HepG2 (cell line): Measurements from ENCODE around the gene KIF2C. TPM values are rescaled to one million over a fixed set of nuclear protein-coding genes. Genes with fewer than 3 reads are reported as not detected.

Experiments
- ATF7-NPFF ChIP-seq: sonication (generic); formaldehyde crosslinking; IDR thresholded peaks from 2 replicates; pipeline ENCODE4 v1.8.1; 2023; ENCODE audit warnings: mild to moderate bottlenecking, low read depth, missing genetic modification reagents, moderate library complexity
- BCL3 ChIP-seq: sonication (generic); formaldehyde crosslinking; IDR thresholded peaks from 2 replicates; pipeline ENCODE4 v1.5.1; 2020; ENCODE audit warnings: mild to moderate bottlenecking, missing genetic modification reagents, moderate library complexity
- BRD4 ChIP-seq: sonication (generic); formaldehyde crosslinking; IDR thresholded peaks from 2 replicates; pipeline ENCODE4 v1.4.0; 2020; ENCODE audit warnings: missing genetic modification reagents
- CAMTA2 ChIP-seq: sonication (generic); formaldehyde crosslinking; IDR thresholded peaks from 2 replicates; pipeline ENCODE4 v1.4.0; 2020; ENCODE audit warnings: mild to moderate bottlenecking, missing genetic modification reagents, borderline replicate concordance
- DNMT3B ChIP-seq: conservative IDR thresholded peaks from 2 replicates; pipeline ENCODE4 v1.6.1; 2016; ENCODE audit warnings: missing biosample characterization, control low read depth
- GLMP ChIP-seq: sonication (generic); formaldehyde crosslinking; IDR thresholded peaks from 2 replicates; pipeline ENCODE4 v1.9.0; 2021; ENCODE audit warnings: missing genetic modification reagents, mild to moderate bottlenecking, borderline replicate concordance
- HMG20A ChIP-seq: IDR thresholded peaks from 2 replicates; pipeline ENCODE4 v1.6.1; 2016; ENCODE audit warnings: borderline replicate concordance
- KLF15 ChIP-seq: sonication (generic); formaldehyde crosslinking; IDR thresholded peaks from 2 replicates; pipeline ENCODE4 v1.8.1; 2023; ENCODE audit warnings: borderline replicate concordance, mild to moderate bottlenecking, inconsistent platforms, missing genetic modification reagents, mixed read lengths
- MLLT10 ChIP-seq: sonication (generic); formaldehyde crosslinking; IDR thresholded peaks from 2 replicates; pipeline ENCODE4 v1.4.0; 2020; ENCODE audit warnings: missing genetic modification reagents
- RBAK ChIP-seq: sonication (generic); formaldehyde crosslinking; IDR thresholded peaks from 2 replicates; pipeline ENCODE4 v1.5.1; 2020; ENCODE audit warnings: mild to moderate bottlenecking, missing genetic modification reagents
- RELA ChIP-seq: sonication (generic); formaldehyde crosslinking; IDR thresholded peaks from 2 replicates; pipeline ENCODE4 v1.4.0; 2020; ENCODE audit warnings: missing genetic modification reagents
- SNAPC5 ChIP-seq: sonication (generic); formaldehyde crosslinking; IDR thresholded peaks from 2 replicates; pipeline ENCODE4 v1.8.1; 2023; ENCODE audit warnings: mild to moderate bottlenecking, missing genetic modification reagents, borderline replicate concordance
- ZKSCAN8 ChIP-seq: IDR thresholded peaks from 2 replicates; pipeline ENCODE4 v1.6.1; 2016; ENCODE audit warnings: borderline replicate concordance, missing genetic modification reagents, missing compliant biosample characterization
- ZNF496 ChIP-seq: sonication (generic); formaldehyde crosslinking; IDR thresholded peaks from 2 replicates; pipeline ENCODE4 v1.8.1; 2023; ENCODE audit warnings: mild to moderate bottlenecking, moderate library complexity, missing genetic modification reagents; ENCODE audit not compliant: insufficient replicate concordance
- ZNF75D ChIP-seq: sonication (generic); formaldehyde crosslinking; IDR thresholded peaks from 2 replicates; pipeline ENCODE4 v1.8.1; 2023; ENCODE audit warnings: missing genetic modification reagents, mild to moderate bottlenecking, borderline replicate concordance
- ZNF775 ChIP-seq: sonication (generic); formaldehyde crosslinking; IDR thresholded peaks from 2 replicates; pipeline ENCODE4 v1.4.0; 2020; ENCODE audit warnings: missing genetic modification reagents, mild to moderate bottlenecking, moderate library complexity, borderline replicate concordance
- ZNF790 ChIP-seq: sonication (generic); formaldehyde crosslinking; IDR thresholded peaks from 2 replicates; pipeline ENCODE4 v1.8.0; 2022; ENCODE audit warnings: missing genetic modification reagents, mild to moderate bottlenecking, borderline replicate concordance
- ZNF878 ChIP-seq: sonication (generic); formaldehyde crosslinking; IDR thresholded peaks from 2 replicates; pipeline ENCODE4 v1.8.1; 2023; ENCODE audit warnings: mild to moderate bottlenecking, missing genetic modification reagents, moderate library complexity
- polyA plus RNA-seq, 8 experiments: library from polyadenylated mRNA; depleted of rRNA in 3 of 8; stranded (reverse) in 7 of 8; unstranded in 1 of 8; fragments of >200 nt; fragmentation: Illumina TruSeq in 4 of 8; extraction: Trizol in 4 of 8; gene quantifications; 2 replicates each; pipeline versions ENCODE4 v1.2.1 to v1.2.3, GENCODE V29; 2011 to 2016; ENCODE audit warnings: low read depth in 4 of 8, missing spikeins in 1 of 8, mixed read lengths in 1 of 8; ENCODE audit not compliant: insufficient read depth in 1 of 8
- total RNA-seq, 5 experiments: library from RNA; depleted of rRNA; stranded (reverse); fragments of >200 nt; fragmentation: Illumina TruSeq; extraction: Trizol; gene quantifications; 2 replicates each; pipeline ENCODE4 v1.2.3, GENCODE V29; 2016; ENCODE audit warnings: low read depth in 1 of 5
- TF ChIP-seq, protein P1 (sequence below): sonication (generic); formaldehyde crosslinking; conservative IDR thresholded peaks from 2 replicates; pipeline ENCODE4 v1.4.0; 2020; ENCODE audit warnings: missing genetic modification reagents
- TF ChIP-seq, protein P2 (sequence below): sonication (generic); formaldehyde crosslinking; IDR thresholded peaks from 2 replicates; pipeline ENCODE4 v1.8.0; 2022; ENCODE audit warnings: mild to moderate bottlenecking, missing genetic modification reagents, moderate library complexity
- TF ChIP-seq, protein P3 (sequence below): sonication (generic); formaldehyde crosslinking; IDR thresholded peaks from 2 replicates; pipeline ENCODE4 v1.5.1; 2020; ENCODE audit warnings: missing genetic modification reagents, mild to moderate bottlenecking, borderline replicate concordance

KIF2C gene
- total and polyA plus RNA-seq, 2 of the 13 experiments (the other 11 are each of a cell fraction or from before 2014, with no cell fraction given) = 29.7 to 53.7 TPM

- no peak for TF ChIP-seq ZNF496
- TF ChIP-seq, protein P1, sequence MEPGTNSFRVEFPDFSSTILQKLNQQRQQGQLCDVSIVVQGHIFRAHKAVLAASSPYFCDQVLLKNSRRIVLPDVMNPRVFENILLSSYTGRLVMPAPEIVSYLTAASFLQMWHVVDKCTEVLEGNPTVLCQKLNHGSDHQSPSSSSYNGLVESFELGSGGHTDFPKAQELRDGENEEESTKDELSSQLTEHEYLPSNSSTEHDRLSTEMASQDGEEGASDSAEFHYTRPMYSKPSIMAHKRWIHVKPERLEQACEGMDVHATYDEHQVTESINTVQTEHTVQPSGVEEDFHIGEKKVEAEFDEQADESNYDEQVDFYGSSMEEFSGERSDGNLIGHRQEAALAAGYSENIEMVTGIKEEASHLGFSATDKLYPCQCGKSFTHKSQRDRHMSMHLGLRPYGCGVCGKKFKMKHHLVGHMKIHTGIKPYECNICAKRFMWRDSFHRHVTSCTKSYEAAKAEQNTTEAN (CRISPR knock-in tag) = no peak
- peak; percentile 59; the same call in 1 of the 2 replicates for TF ChIP-seq ZKSCAN8 (CRISPR knock-in tag)
- TF ChIP-seq RBAK = no peak
- peak; percentile 89 for TF ChIP-seq ZNF878
- no peak for TF ChIP-seq GLMP (CRISPR knock-in tag)
- TF ChIP-seq CAMTA2 (CRISPR knock-in tag) = no peak; the same call in 1 of the 2 replicates
- TF ChIP-seq HMG20A (CRISPR knock-in tag) = no peak
- TF ChIP-seq MLLT10 (CRISPR knock-in tag) = no peak
- peak; percentile 82; the same call in 1 of the 2 replicates for TF ChIP-seq ZNF790 (CRISPR knock-in tag)
- TF ChIP-seq SNAPC5 (CRISPR knock-in tag) = peak; percentile 80; the same call in 1 of the 2 replicates
- TF ChIP-seq ATF7-NPFF (CRISPR knock-in tag) = no peak; the same call in none of the 2 replicates
- TF ChIP-seq, protein P2, sequence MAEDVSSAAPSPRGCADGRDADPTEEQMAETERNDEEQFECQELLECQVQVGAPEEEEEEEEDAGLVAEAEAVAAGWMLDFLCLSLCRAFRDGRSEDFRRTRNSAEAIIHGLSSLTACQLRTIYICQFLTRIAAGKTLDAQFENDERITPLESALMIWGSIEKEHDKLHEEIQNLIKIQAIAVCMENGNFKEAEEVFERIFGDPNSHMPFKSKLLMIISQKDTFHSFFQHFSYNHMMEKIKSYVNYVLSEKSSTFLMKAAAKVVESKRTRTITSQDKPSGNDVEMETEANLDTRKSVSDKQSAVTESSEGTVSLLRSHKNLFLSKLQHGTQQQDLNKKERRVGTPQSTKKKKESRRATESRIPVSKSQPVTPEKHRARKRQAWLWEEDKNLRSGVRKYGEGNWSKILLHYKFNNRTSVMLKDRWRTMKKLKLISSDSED (CRISPR knock-in tag) = no peak
- no peak for TF ChIP-seq ZNF75D (CRISPR knock-in tag)
- 0 out of 2 replicates have a peak, but pooled peaks have one; percentile 62 for TF ChIP-seq DNMT3B (CRISPR knock-in tag)
- TF ChIP-seq KLF15 (CRISPR knock-in tag) = no peak; the same call in 1 of the 2 replicates
- TF ChIP-seq BRD4 (CRISPR knock-in tag) = no peak
- TF ChIP-seq, protein P3, sequence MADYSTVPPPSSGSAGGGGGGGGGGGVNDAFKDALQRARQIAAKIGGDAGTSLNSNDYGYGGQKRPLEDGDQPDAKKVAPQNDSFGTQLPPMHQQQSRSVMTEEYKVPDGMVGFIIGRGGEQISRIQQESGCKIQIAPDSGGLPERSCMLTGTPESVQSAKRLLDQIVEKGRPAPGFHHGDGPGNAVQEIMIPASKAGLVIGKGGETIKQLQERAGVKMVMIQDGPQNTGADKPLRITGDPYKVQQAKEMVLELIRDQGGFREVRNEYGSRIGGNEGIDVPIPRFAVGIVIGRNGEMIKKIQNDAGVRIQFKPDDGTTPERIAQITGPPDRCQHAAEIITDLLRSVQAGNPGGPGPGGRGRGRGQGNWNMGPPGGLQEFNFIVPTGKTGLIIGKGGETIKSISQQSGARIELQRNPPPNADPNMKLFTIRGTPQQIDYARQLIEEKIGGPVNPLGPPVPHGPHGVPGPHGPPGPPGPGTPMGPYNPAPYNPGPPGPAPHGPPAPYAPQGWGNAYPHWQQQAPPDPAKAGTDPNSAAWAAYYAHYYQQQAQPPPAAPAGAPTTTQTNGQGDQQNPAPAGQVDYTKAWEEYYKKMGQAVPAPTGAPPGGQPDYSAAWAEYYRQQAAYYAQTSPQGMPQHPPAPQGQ = no peak
- no peak for TF ChIP-seq BCL3 (CRISPR knock-in tag)
- peak; percentile 57; the same call in 1 of the 2 replicates for TF ChIP-seq ZNF775 (CRISPR knock-in tag)
- TF ChIP-seq RELA (CRISPR knock-in tag) = peak; percentile 53; the same call in 1 of the 2 replicates
Observed at GRCh38 chr1:44799770-44800584, 60.3 kb downstream of the KIF2C start, which contains the start of gene PLK3 (continued).
